ENCODE results near the gene PDGFRB. TPM values are rescaled to one million over a fixed set of nuclear protein-coding genes. Genes with fewer than 3 reads are reported as not detected.
A peak's percentile ranks its signal among the peaks of the same experiment; 100 is the strongest.

PDGFRB gene
- total RNA-seq, 1 donor from 2014 or later, result 86.6 TPM

DNA sequence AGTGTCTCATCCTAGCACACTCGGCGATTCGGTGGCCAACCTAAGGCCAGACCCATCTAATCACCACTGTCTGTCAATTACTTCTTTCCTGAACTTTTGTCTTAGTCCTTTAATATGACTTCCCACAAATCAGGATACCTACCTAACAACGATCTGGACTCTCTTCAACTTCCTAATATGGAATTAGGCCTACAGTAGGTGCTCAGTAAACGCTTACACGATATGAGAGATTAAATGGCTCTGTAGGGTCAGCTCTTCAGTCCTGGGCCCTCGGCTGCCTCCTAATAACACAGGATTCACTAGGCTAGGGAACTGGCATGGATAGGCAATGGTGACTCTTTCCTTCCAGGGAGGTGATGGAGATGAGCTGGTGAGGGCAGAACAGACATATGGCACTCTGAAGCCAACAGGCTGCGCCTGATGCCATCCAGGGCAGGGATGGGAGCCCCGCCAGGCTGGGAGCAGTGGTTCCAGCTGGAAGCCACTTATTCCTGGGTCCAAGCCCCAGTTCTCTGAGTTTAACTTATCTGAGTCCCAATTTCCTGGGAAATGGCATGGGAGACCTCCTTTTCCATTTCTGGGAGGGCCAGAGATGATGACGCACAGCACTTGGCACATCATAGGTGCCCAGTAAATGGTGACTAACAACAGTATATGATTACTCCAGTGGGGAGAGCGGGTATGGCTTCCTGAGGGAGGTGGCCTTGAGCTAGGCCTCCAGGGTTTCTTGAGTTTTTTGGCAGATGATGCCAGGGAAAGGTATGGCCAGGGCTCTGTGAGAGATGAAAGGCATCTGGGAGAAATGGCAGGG lies 7.3 kb downstream of the PDGFRB start:
- Histone ChIP-seq H3K4me3 (ENCODE audit: low read length in 3 of 3) (peak overlapping the region in 1 of 3 donors; percentile 49), H3K4me1 (ENCODE audit: control insufficient read depth in 3 of 3, insufficient read depth in 3 of 3, low read length in 3 of 3) (peaks cover 16 to 20% (median 19%) of the 10 kb centered on the region in 3 donors), H3K27me3 (ENCODE audit: control insufficient read depth in 3 of 3, insufficient read depth in 3 of 3, low read length in 3 of 3) (peaks cover 0 to 4% (median 0%) of the 10 kb centered on the region in 3 donors), H3K27ac (ENCODE audit: low read depth, low read length) (peak overlapping the region; percentile 64), H3K9me3 (ENCODE audit: control insufficient read depth in 3 of 3, low read length in 3 of 3) (no peaks in the 10 kb centered on the region), H3K9ac (ENCODE audit: low read depth in 1 of 3, low read length in 3 of 3) (peak overlapping the region; percentile 15 to 66 (median 32)), H3K36me3 (ENCODE audit: control insufficient read depth in 3 of 3, insufficient read depth in 3 of 3, low read length in 3 of 3) (peaks cover 0 to 8% (median 2%) of the 10 kb centered on the region in 3 donors)

DNA sequence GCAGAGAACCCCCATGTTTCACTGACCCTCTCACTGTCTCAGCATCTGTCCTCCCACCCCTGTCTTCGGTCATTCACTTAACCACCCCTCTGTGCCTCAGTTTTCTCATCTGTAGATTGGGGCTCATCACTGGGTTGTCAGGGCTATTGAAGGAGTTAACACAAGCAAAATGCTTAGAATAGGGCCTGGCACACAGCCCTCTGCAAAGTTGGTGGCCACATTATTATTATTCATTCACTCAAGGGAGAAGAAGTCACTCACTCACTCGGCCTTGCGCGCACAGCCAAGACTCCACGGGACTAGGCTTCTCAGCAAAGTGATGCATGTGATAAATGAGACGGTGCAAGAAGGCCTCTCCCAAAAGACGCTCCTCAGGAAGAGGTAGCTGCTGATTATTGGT lies 8.0 kb downstream of the PDGFRB start:
- Histone ChIP-seq H3K4me3 (ENCODE audit: low read length in 3 of 3) (peak overlapping the region in 2 of 3 donors; percentile 32 to 49), H3K9ac (ENCODE audit: low read depth in 1 of 3, low read length in 3 of 3) (peak overlapping the region in 1 of 3 donors; percentile 62), H3K36me3 (ENCODE audit: control insufficient read depth in 3 of 3, insufficient read depth in 3 of 3, low read length in 3 of 3) (peaks cover 0 to 3% (median 0%) of the 10 kb centered on the region in 3 donors), H3K4me1 (ENCODE audit: control insufficient read depth in 3 of 3, insufficient read depth in 3 of 3, low read length in 3 of 3) (peaks cover 19 to 26% (median 19%) of the 10 kb centered on the region in 3 donors), H3K27ac (ENCODE audit: low read depth, low read length) (peak overlapping the region; percentile 64), H3K27me3 (ENCODE audit: control insufficient read depth in 3 of 3, insufficient read depth in 3 of 3, low read length in 3 of 3) (peaks cover 0 to 4% (median 0%) of the 10 kb centered on the region in 3 donors), H3K9me3 (ENCODE audit: control insufficient read depth in 3 of 3, low read length in 3 of 3) (no peaks in the 10 kb centered on the region)

DNA sequence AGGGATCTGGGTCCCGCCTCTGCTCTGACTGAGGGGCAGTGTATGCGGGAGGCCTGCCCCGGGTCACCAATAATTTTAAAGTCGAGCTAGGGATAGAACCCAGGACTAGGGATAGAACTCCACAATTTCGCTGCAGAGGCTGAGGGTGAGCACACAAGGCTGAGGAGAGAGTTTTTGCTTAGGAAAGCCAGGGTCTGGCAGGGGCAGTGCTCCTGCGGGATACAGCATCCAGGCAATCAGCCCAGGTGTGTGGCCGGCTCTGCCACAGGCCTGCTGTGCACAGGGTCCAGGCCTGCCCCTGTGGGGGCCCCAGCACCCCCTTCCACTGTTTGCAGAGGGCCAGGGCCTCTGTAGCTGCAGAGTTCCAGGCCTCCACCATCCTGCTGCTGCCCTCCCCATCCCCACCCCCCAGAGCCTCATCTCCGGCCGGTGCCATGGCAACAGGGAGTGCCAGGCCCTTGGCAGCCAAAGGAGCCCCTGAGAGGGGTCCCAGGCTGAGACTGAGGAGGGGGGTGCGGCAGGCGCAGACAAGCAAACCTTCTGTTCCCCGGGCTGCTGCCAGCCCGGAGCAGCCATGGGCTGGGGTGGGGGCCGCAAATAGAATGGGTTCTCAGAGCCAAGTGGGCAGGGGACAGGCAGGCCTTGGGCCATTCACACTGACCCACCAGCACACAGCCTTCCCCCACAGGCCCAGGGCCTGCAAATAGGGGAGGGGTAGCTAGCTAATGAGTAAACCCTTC lies 8.6 kb downstream of the PDGFRB start:
- H3K4me3 ChIP-seq (ENCODE audit: low read length in 3 of 3), result peak overlapping the region; percentile 14 to 45 (median 32)
- H3K4me1 ChIP-seq (ENCODE audit: control insufficient read depth in 3 of 3, insufficient read depth in 3 of 3, low read length in 3 of 3), result peaks cover 23 to 30% (median 23%) of the 10 kb centered on the region in 3 donors
- peaks cover 0 to 2% (median 0%) of the 10 kb centered on the region in 3 donors for H3K36me3 ChIP-seq (ENCODE audit: control insufficient read depth in 3 of 3, insufficient read depth in 3 of 3, low read length in 3 of 3)
- no peaks in the 10 kb centered on the region for H3K27me3 ChIP-seq (ENCODE audit: control insufficient read depth in 3 of 3, insufficient read depth in 3 of 3, low read length in 3 of 3)
- H3K9ac ChIP-seq (ENCODE audit: low read depth in 1 of 3, low read length in 3 of 3), result peak overlapping the region in 1 of 3 donors; percentile 62
- H3K9me3 ChIP-seq (ENCODE audit: control insufficient read depth in 3 of 3, low read length in 3 of 3), result no peaks in the 10 kb centered on the region
- H3K27ac ChIP-seq (ENCODE audit: low read depth, low read length), result peak overlapping the region; percentile 64

DNA sequence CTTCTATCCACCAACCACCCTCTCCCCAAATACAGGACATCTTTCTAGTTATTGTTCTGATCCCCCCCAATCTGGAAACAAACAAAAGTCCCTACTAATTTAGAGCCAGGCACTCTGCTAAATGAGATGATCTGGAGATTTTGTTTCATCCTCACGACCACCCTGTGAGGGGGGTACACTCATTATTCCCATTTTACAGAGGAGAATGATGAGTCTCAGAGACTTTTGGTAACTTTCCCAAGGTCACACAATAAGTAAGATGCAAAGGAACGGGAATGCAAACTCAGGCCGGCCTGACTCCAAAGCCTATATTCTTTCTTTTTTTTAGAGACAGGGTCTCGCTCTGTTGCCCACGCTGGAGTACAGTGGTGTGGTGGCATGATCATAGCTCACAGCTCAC lies 9.4 kb downstream of the PDGFRB start:
- Histone ChIP-seq H3K27me3 (ENCODE audit: control insufficient read depth in 3 of 3, insufficient read depth in 3 of 3, low read length in 3 of 3) (no peaks in the 10 kb centered on the region), H3K4me1 (ENCODE audit: control insufficient read depth in 3 of 3, insufficient read depth in 3 of 3, low read length in 3 of 3) (peaks cover 31 to 38% (median 31%) of the 10 kb centered on the region in 3 donors), H3K4me3 (ENCODE audit: low read length in 3 of 3) (peak overlapping the region in 1 of 3 donors; percentile 14), H3K9ac (ENCODE audit: low read depth in 1 of 3, low read length in 3 of 3) (peak overlapping the region in 1 of 3 donors; percentile 62), H3K9me3 (ENCODE audit: control insufficient read depth in 3 of 3, low read length in 3 of 3) (no peaks in the 10 kb centered on the region), H3K27ac (ENCODE audit: low read depth, low read length) (peak overlapping the region; percentile 82), H3K36me3 (ENCODE audit: control insufficient read depth in 3 of 3, insufficient read depth in 3 of 3, low read length in 3 of 3) (peaks cover 0 to 2% (median 0%) of the 10 kb centered on the region in 3 donors)

- peaks cover 43 to 52% (median 43%) of the 10 kb centered on the region in 3 donors for H3K4me1 ChIP-seq (ENCODE audit: control insufficient read depth in 3 of 3, insufficient read depth in 3 of 3, low read length in 3 of 3)
- H3K4me3 ChIP-seq (ENCODE audit: low read length in 3 of 3), result no peak overlapping the region
- no peaks in the 10 kb centered on the region for H3K27me3 ChIP-seq (ENCODE audit: control insufficient read depth in 3 of 3, insufficient read depth in 3 of 3, low read length in 3 of 3)
- peaks cover 0 to 2% (median 0%) of the 10 kb centered on the region in 3 donors for H3K36me3 ChIP-seq (ENCODE audit: control insufficient read depth in 3 of 3, insufficient read depth in 3 of 3, low read length in 3 of 3)
- no peak overlapping the region for H3K9ac ChIP-seq (ENCODE audit: low read depth in 1 of 3, low read length in 3 of 3)
- H3K9me3 ChIP-seq (ENCODE audit: control insufficient read depth in 3 of 3, low read length in 3 of 3), result no peaks in the 10 kb centered on the region
- peak overlapping the region; percentile 82 for H3K27ac ChIP-seq (ENCODE audit: low read depth, low read length)
Measured at GRCh38 chr5:150144879-150145278, 10.8 kb downstream of the PDGFRB start.

GRCh38 chr5:150144246-150144801 lies 11.3 kb downstream of the PDGFRB start:
- peaks cover 0 to 2% (median 0%) of the 10 kb centered on the region in 3 donors for H3K36me3 ChIP-seq (ENCODE audit: control insufficient read depth in 3 of 3, insufficient read depth in 3 of 3, low read length in 3 of 3)
- peaks cover 43 to 55% (median 45%) of the 10 kb centered on the region in 3 donors for H3K4me1 ChIP-seq (ENCODE audit: control insufficient read depth in 3 of 3, insufficient read depth in 3 of 3, low read length in 3 of 3)
- H3K9ac ChIP-seq (ENCODE audit: low read depth in 1 of 3, low read length in 3 of 3), result peak overlapping the region; percentile 32 to 66 (median 33)
- H3K4me3 ChIP-seq (ENCODE audit: low read length in 3 of 3), result no peak overlapping the region
- no peaks in the 10 kb centered on the region for H3K27me3 ChIP-seq (ENCODE audit: control insufficient read depth in 3 of 3, insufficient read depth in 3 of 3, low read length in 3 of 3)
- peak overlapping the region; percentile 82 for H3K27ac ChIP-seq (ENCODE audit: low read depth, low read length)
- H3K9me3 ChIP-seq (ENCODE audit: control insufficient read depth in 3 of 3, low read length in 3 of 3), result no peaks in the 10 kb centered on the region

- peak overlapping the region in 1 of 3 donors; percentile 46 for H3K4me3 ChIP-seq (ENCODE audit: low read length in 3 of 3)
- H3K4me1 ChIP-seq (ENCODE audit: control insufficient read depth in 3 of 3, insufficient read depth in 3 of 3, low read length in 3 of 3), result peaks cover 44 to 60% (median 51%) of the 10 kb centered on the region in 3 donors
- H3K27me3 ChIP-seq (ENCODE audit: control insufficient read depth in 3 of 3, insufficient read depth in 3 of 3, low read length in 3 of 3), result no peaks in the 10 kb centered on the region
- H3K36me3 ChIP-seq (ENCODE audit: control insufficient read depth in 3 of 3, insufficient read depth in 3 of 3, low read length in 3 of 3), result no peaks in the 10 kb centered on the region
- peak overlapping the region; percentile 20 to 66 (median 32) for H3K9ac ChIP-seq (ENCODE audit: low read depth in 1 of 3, low read length in 3 of 3)
- peak overlapping the region; percentile 82 for H3K27ac ChIP-seq (ENCODE audit: low read depth, low read length)
- H3K9me3 ChIP-seq (ENCODE audit: control insufficient read depth in 3 of 3, low read length in 3 of 3), result no peaks in the 10 kb centered on the region
Measured at GRCh38 chr5:150143350-150144245, 12.0 kb downstream of the PDGFRB start.

GRCh38 chr5:150142959-150143349 lies 12.7 kb downstream of the PDGFRB start:
- H3K27ac ChIP-seq (ENCODE audit: low read depth, low read length), result peak overlapping the region; percentile 82
- no peaks in the 10 kb centered on the region for H3K36me3 ChIP-seq (ENCODE audit: control insufficient read depth in 3 of 3, insufficient read depth in 3 of 3, low read length in 3 of 3)
- H3K4me3 ChIP-seq (ENCODE audit: low read length in 3 of 3), result no peak overlapping the region
- H3K4me1 ChIP-seq (ENCODE audit: control insufficient read depth in 3 of 3, insufficient read depth in 3 of 3, low read length in 3 of 3), result peaks cover 49 to 66% (median 54%) of the 10 kb centered on the region in 3 donors
- no peaks in the 10 kb centered on the region for H3K27me3 ChIP-seq (ENCODE audit: control insufficient read depth in 3 of 3, insufficient read depth in 3 of 3, low read length in 3 of 3)
- H3K9me3 ChIP-seq (ENCODE audit: control insufficient read depth in 3 of 3, low read length in 3 of 3), result no peaks in the 10 kb centered on the region
- peak overlapping the region in 1 of 3 donors; percentile 66 for H3K9ac ChIP-seq (ENCODE audit: low read depth in 1 of 3, low read length in 3 of 3)
